ENCODE results near the gene THAP4. TPM values are rescaled to one million over a fixed set of nuclear protein-coding genes. Genes with fewer than 3 reads are reported as not detected.
A peak's percentile ranks its signal among the peaks of the same experiment; 100 is the strongest.

The THAP4 gene
- total RNA-seq, 2 experiments from 2014 or later: 43.7 to 44.5 TPM

- Mint-ChIP-seq H3K9me3 (no peaks in the 10 kb centered on the region), H3K36me3 (peaks cover 24% of the 10 kb centered on the region), H3K27ac (no peak overlapping the region), H3K4me3 (no peak overlapping the region), H3K4me1 (ENCODE audit: low read depth) (peaks cover 16% of the 10 kb centered on the region), H3K27me3 (no peaks in the 10 kb centered on the region)
- ChIA-PET CTCF (no interaction called here), POLR2A (no interaction called here)
- intact Hi-C loops (cut with micrococcal nuclease): no loop called here
- no peak for DNase-seq
These were observed 4.3 kb downstream of the THAP4 start for GRCh38 chr2:241632478-241633325.

- CTCF ChIA-PET: interaction anchor here (0.6 kb wide), 1 partner anchor 72 kb away, joined by 3 read pairs; the partner anchor contains the start of gene ING5
- Mint-ChIP-seq H3K9me3 (no peaks in the 10 kb centered on the region), H3K27me3 (no peaks in the 10 kb centered on the region), H3K4me3 (no peak overlapping the region), H3K4me1 (ENCODE audit: low read depth) (peaks cover 9% of the 10 kb centered on the region), H3K27ac (no peak overlapping the region), H3K36me3 (peaks cover 29% of the 10 kb centered on the region)
- DNase-seq: no peak
- POLR2A ChIA-PET: no interaction called here
- intact Hi-C loops (cut with micrococcal nuclease): no loop called here
These were observed 7.1 kb downstream of the THAP4 start for GRCh38 chr2:241629762-241630435.

- H3K27ac Mint-ChIP-seq: no peak overlapping the region
- CTCF ChIA-PET: no interaction called here
These were observed 9.3 kb downstream of the THAP4 start for GRCh38 chr2:241627675-241628074.

GRCh38 chr2:241620419-241620769 is 16.6 kb downstream of the THAP4 start:
- peaks cover 15% of the 10 kb centered on the region for H3K9me3 Mint-ChIP-seq
- H3K27me3 Mint-ChIP-seq: no peaks in the 10 kb centered on the region
- peaks cover 15% of the 10 kb centered on the region for H3K36me3 Mint-ChIP-seq
- peaks cover 47% of the 10 kb centered on the region for H3K4me1 Mint-ChIP-seq (ENCODE audit: low read depth)
- no peak overlapping the region for H3K4me3 Mint-ChIP-seq
- intact Hi-C loops (cut with micrococcal nuclease): loop anchor here (1.0 to 2.0 kb wide), 3 partner anchors 17 to 346 kb away; partner anchors contain the start of genes ATG4B and THAP4
- ChIA-PET CTCF (no interaction called here), POLR2A (no interaction called here)
- H3K27ac Mint-ChIP-seq: peak overlapping the region; percentile 87
- peak; percentile 92 for DNase-seq

More at GRCh38 chr2:241627675-241628074, 9.3 kb downstream of the THAP4 start:
- intact Hi-C loops (cut with micrococcal nuclease): no loop called here
- H3K4me1 Mint-ChIP-seq (ENCODE audit: low read depth): peaks cover 5% of the 10 kb centered on the region
- peaks cover 22% of the 10 kb centered on the region for H3K36me3 Mint-ChIP-seq
- no peak for DNase-seq
- no peaks in the 10 kb centered on the region for H3K27me3 Mint-ChIP-seq
- no peak overlapping the region for H3K4me3 Mint-ChIP-seq
- no peaks in the 10 kb centered on the region for H3K9me3 Mint-ChIP-seq
- POLR2A ChIA-PET: no interaction called here

- H3K36me3 Mint-ChIP-seq: peaks cover 15% of the 10 kb centered on the region
- intact Hi-C loops (cut with micrococcal nuclease): loop anchor here (1.0 to 5.0 kb wide), 4 partner anchors 17 to 347 kb away; partner anchors contain the start of genes ATG4B, FARP2 and THAP4
These were observed 17.1 kb downstream of the THAP4 start for GRCh38 chr2:241619597-241620418.

GRCh38 chr2:241618829-241619228 is 18.1 kb downstream of the THAP4 start:
- H3K4me3 Mint-ChIP-seq: no peak overlapping the region
- H3K4me1 Mint-ChIP-seq (ENCODE audit: low read depth): peaks cover 47% of the 10 kb centered on the region
- peaks cover 15% of the 10 kb centered on the region for H3K9me3 Mint-ChIP-seq
- H3K27ac Mint-ChIP-seq: peak overlapping the region; percentile 87
- peaks cover 15% of the 10 kb centered on the region for H3K36me3 Mint-ChIP-seq
- no peak for DNase-seq
- CTCF ChIA-PET: interaction anchor here (1.1 kb wide), 1 partner anchor 250 kb away, joined by 3 read pairs; no protein-coding TSS in a partner anchor
- H3K27me3 Mint-ChIP-seq: no peaks in the 10 kb centered on the region
- POLR2A ChIA-PET: no interaction called here
- intact Hi-C loops (cut with micrococcal nuclease): loop anchor here (1.0 to 5.0 kb wide), 2 partner anchors 9 to 262 kb away; partner anchors contain the start of gene FARP2

More at GRCh38 chr2:241619597-241620418, 17.1 kb downstream of the THAP4 start:
- CTCF ChIA-PET: no interaction called here
- Mint-ChIP-seq H3K27ac (peak overlapping the region; percentile 87), H3K27me3 (no peaks in the 10 kb centered on the region), H3K4me1 (ENCODE audit: low read depth) (peaks cover 47% of the 10 kb centered on the region), H3K9me3 (peaks cover 15% of the 10 kb centered on the region), H3K4me3 (no peak overlapping the region)
- peak; percentile 68 for DNase-seq
- POLR2A ChIA-PET: no interaction called here

DNA sequence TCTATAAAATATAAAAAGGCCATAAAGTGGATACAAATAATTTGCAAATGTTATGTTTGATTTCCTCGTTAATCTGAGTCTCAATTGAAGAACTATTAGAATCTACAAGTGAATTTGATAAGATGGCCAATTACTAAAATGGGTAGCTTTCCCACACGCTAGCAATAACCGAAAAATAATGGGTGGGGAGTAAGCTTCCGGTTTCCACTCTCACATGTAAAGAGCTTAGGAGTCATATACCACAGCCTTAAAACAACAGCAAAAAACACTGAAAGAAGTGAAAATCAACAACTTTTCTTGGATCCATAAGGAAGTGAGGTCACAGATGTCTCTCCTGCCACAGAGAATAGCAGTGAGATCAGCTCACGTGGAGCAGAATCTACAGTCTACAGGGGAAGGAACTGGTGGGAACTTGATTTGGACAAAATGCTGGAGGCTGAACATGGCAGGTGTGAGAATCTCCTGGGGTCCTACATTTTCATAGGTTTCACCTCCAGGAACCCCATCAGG is 18.6 kb downstream of the THAP4 start:
- peak overlapping the region; percentile 87 for H3K27ac Mint-ChIP-seq
- CTCF ChIA-PET: interaction anchor here (1.1 kb wide), 1 partner anchor 250 kb away, joined by 3 read pairs; no protein-coding TSS in a partner anchor
- DNase-seq: no peak
- intact Hi-C loops (cut with micrococcal nuclease): loop anchor here (1.0 to 5.0 kb wide), 2 partner anchors 8 to 261 kb away; partner anchors contain the start of gene FARP2
- H3K36me3 Mint-ChIP-seq: peaks cover 15% of the 10 kb centered on the region
- H3K9me3 Mint-ChIP-seq: peaks cover 15% of the 10 kb centered on the region
- POLR2A ChIA-PET: no interaction called here
- peak overlapping the region; percentile 20 for H3K4me3 Mint-ChIP-seq
- no peaks in the 10 kb centered on the region for H3K27me3 Mint-ChIP-seq
- peaks cover 47% of the 10 kb centered on the region for H3K4me1 Mint-ChIP-seq (ENCODE audit: low read depth)

DNA sequence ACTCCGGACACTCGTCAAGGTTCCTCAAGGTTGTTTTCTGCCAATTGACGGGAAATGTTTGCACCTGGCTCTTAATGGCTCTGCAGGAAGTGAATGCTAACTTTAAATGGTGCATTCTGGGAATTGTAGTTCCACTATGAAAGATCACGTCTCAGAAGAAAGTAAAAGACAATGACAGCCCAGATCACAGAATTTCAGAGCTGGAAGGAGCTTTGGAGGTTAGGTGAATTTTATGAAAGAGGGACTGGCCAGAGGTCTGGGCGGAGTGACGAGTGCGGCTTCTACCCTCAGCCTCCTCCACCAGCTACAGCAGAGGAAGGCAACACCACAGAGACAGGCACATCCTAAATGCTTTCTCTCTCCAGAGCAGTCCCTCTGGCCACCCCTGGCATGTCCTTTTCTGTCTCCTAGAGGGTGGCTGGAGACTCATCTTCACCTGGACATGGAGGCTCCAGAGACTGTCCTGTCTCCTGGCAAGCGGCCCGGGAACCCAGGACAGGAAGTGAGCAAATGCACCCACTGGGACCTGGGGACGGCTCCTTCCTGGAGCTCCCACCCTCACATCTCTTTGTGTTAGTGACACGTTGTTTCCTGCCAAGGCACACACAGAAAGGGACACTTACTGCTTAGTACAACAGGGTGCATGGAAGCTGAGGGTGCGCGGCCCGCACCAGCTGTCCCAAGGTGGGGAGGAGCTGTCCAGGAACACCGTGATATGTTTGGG is 19.4 kb downstream of the THAP4 start:
- ChIA-PET POLR2A (no interaction called here), CTCF (interaction anchor here (1.1 kb wide), 1 partner anchor 251 kb away, joined by 3 read pairs; no protein-coding TSS in a partner anchor)
- H3K9me3 Mint-ChIP-seq: peaks cover 15% of the 10 kb centered on the region
- H3K36me3 Mint-ChIP-seq: peaks cover 15% of the 10 kb centered on the region
- H3K27ac Mint-ChIP-seq: peak overlapping the region; percentile 87
- peak overlapping the region; percentile 74 for H3K4me3 Mint-ChIP-seq
- DNase-seq: peak; percentile 63
- peaks cover 47% of the 10 kb centered on the region for H3K4me1 Mint-ChIP-seq (ENCODE audit: low read depth)
- H3K27me3 Mint-ChIP-seq: no peaks in the 10 kb centered on the region
- intact Hi-C loops (cut with micrococcal nuclease): loop anchor here (1.0 to 5.0 kb wide), 2 partner anchors 7 to 260 kb away; partner anchors contain the start of gene FARP2

DNA sequence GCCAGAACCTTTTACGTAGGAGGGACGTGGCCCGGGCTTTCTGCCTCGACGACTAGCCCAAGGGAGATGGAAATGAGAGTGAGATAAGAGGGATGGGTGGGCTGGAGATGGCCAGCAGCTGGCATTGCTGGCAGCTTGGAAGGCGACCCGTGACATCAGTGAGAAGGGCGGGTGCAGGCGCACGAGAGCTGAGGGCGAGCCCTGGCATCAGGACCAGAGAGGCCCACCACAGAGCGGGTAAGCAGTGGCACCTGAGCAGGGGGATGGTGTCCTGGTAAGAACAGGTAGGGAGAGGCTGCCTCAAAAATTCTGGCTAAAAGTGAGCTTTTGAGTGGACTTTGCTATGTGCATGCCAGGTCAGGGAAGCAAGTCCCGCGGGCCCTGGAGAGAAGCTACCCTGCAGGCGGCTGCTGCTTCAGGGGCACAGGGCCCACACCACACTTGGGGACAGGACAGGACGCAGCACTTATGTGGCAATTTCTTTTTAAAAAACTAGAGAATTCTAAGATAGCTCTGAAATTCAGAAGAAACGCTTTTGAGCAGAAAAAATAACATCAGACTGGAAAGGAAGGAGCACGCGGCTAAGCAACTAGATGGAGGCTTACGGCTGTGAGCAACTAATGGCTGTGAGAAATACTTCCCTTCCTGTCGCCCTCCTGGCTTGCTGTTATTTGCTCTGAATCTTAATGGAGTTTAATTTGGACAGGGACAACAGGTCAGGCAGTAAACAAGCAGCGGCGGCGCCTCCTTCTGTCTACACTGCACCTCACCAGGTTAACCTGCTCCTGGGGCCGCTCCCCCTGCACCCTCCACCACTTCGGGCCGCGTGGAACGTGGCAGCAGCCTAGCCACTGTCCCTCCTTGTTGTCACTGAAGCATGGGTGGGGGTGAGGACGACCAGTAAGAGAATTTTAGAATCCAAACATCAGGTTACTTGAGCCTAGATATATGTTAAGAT is 20.5 kb downstream of the THAP4 start:
- POLR2A ChIA-PET: no interaction called here
- no peak overlapping the region for H3K4me3 Mint-ChIP-seq
- CTCF ChIA-PET: no interaction called here
- H3K4me1 Mint-ChIP-seq (ENCODE audit: low read depth): peaks cover 45% of the 10 kb centered on the region
- peaks cover 13% of the 10 kb centered on the region for H3K36me3 Mint-ChIP-seq
- peak overlapping the region; percentile 50 for H3K27ac Mint-ChIP-seq
- H3K27me3 Mint-ChIP-seq: no peaks in the 10 kb centered on the region
- no peak for DNase-seq
- peaks cover 15% of the 10 kb centered on the region for H3K9me3 Mint-ChIP-seq
- intact Hi-C loops (cut with micrococcal nuclease): loop anchor here (5.0 kb wide), 1 partner anchor 259 kb away; the partner anchor contains the start of gene FARP2

GRCh38 chr2:241615522-241616052 is 21.4 kb downstream of the THAP4 start:
- Mint-ChIP-seq H3K36me3 (peaks cover 8% of the 10 kb centered on the region), H3K27ac (no peak overlapping the region), H3K9me3 (peaks cover 12% of the 10 kb centered on the region), H3K4me1 (ENCODE audit: low read depth) (peaks cover 40% of the 10 kb centered on the region), H3K27me3 (no peaks in the 10 kb centered on the region), H3K4me3 (no peak overlapping the region)
- POLR2A ChIA-PET: no interaction called here
- intact Hi-C loops (cut with micrococcal nuclease): loop anchor here (5.0 kb wide), 1 partner anchor 258 kb away; the partner anchor contains the start of gene FARP2
- no peak for DNase-seq
- CTCF ChIA-PET: no interaction called here
